ENCODE measurements around the gene MCC. TPM values are rescaled to one million over a fixed set of nuclear protein-coding genes. Genes with fewer than 3 reads are reported as not detected.

The MCC gene
- total RNA-seq, 1 experiment from 2014 or later, result 23.5 TPM

DNA sequence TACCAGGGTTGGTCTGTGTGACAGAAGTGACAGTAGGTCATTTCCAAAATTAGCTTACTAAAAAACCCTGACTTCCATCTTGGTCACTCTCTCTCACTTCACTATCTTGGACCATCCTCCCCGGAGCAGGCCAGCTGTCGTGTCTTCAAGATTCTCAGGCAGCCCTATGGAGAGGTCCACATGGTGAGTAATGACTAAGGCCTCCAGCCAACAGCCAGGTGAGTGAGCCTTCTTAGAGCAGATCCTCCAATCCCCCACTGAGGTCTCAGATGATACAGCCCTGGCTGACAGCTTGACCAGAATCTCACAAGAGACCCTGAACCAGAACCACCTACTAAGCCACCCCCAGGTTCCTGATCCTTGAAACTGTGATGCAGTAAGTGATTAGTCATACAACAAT, 419.7 kb downstream of the MCC start:
- H3K9me3 Mint-ChIP-seq, result peaks cover 3% of the 10 kb centered on the region; the same call in 1 of the 2 replicates
- CTCF ChIA-PET, result no interaction called here
- H3K4me1 Mint-ChIP-seq, result peaks cover 58% of the 10 kb centered on the region
- no peaks in the 10 kb centered on the region; the same call in 1 of the 2 replicates for H3K27me3 Mint-ChIP-seq (ENCODE audit: low read depth)
- no peak for DNase-seq (ENCODE audit: low spot score)
- TF ChIP-seq SP1 (CRISPR knock-in tag; conservative IDR thresholded peaks at IDR 0.05), result no peak
- no peak for TF ChIP-seq FOXP1 (CRISPR knock-in tag; IDR thresholded peaks at IDR 0.05; ENCODE audit: borderline replicate concordance)
- TF ChIP-seq NR1H2 (CRISPR knock-in tag; IDR thresholded peaks at IDR 0.05), result no peak
- TF ChIP-seq EMX1 (CRISPR knock-in tag; IDR thresholded peaks at IDR 0.05), result no peak
- H3K27ac Mint-ChIP-seq, result no peak overlapping the region
- no peak overlapping the region for H3K4me3 Mint-ChIP-seq
- ATAC-seq, result no peak
- POLR2A ChIA-PET, result no interaction called here
- H3K36me3 Mint-ChIP-seq, result peaks cover 37% of the 10 kb centered on the region

DNA sequence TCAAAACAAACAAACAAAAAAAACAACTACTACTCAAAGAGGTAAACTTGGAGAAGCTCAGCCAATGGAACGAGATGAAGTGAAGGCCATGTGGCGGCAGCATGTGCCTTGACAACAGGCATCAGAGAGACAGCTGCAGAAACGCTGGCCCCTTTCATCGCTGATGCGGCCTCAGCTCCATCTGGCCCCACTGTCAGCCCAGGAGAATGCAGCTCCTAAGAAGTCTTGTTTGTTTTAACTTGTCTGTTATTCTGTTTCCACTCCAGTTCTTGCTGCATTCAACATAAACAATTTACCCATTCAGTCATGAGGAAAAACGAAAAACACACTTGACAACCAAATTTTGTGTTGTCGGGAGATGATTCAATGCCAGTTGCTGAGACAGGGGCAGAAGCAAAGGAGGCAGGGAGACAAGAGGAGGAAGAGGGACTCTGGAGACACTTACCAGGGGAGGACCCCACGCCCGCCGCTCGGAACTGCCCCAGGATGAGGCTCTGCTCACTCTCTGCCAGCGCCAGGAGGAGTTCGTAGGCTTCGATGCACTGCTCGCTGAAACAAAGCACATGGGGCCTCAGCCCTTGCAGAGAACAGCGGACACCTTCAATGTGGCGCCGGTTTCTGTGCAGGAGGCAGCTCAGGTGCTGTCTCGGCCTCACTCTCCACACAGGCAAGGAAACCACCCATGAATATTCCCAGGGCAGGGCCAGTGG, 420.5 kb downstream of the MCC start:
- Mint-ChIP-seq H3K27me3 (ENCODE audit: low read depth) (no peaks in the 10 kb centered on the region; the same call in 1 of the 2 replicates), H3K4me3 (no peak overlapping the region), H3K4me1 (peaks cover 50% of the 10 kb centered on the region), H3K27ac (no peak overlapping the region), H3K36me3 (peaks cover 36% of the 10 kb centered on the region), H3K9me3 (no peaks in the 10 kb centered on the region; the same call in 1 of the 2 replicates)
- POLR2A ChIA-PET, result no interaction called here
- no peak for TF ChIP-seq CREM (CRISPR knock-in tag; IDR thresholded peaks at IDR 0.05)
- TF ChIP-seq NR2C2 (CRISPR knock-in tag; IDR thresholded peaks at IDR 0.05), result no peak
- TF ChIP-seq HMGA2 (CRISPR knock-in tag; IDR thresholded peaks at IDR 0.05), result no peak
- no peak for TF ChIP-seq FOXJ3 (CRISPR knock-in tag; IDR thresholded peaks at IDR 0.05; ENCODE audit: borderline replicate concordance)
- TF ChIP-seq, protein P1, sequence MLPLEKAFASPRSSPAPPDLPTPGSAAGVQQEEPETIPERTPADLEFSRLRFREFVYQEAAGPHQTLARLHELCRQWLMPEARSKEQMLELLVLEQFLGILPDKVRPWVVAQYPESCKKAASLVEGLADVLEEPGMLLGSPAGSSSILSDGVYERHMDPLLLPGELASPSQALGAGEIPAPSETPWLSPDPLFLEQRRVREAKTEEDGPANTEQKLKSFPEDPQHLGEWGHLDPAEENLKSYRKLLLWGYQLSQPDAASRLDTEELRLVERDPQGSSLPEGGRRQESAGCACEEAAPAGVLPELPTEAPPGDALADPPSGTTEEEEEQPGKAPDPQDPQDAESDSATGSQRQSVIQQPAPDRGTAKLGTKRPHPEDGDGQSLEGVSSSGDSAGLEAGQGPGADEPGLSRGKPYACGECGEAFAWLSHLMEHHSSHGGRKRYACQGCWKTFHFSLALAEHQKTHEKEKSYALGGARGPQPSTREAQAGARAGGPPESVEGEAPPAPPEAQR (CRISPR knock-in tag; IDR thresholded peaks at IDR 0.05), result no peak
- no peak for TF ChIP-seq MXD4 (CRISPR knock-in tag; IDR thresholded peaks at IDR 0.05; ENCODE audit: borderline replicate concordance)
- TF ChIP-seq SP1 (CRISPR knock-in tag; conservative IDR thresholded peaks at IDR 0.05), result no peak
- TF ChIP-seq ZBTB21 (CRISPR knock-in tag; IDR thresholded peaks at IDR 0.05; ENCODE audit: borderline replicate concordance), result no peak
- TF ChIP-seq JUN (CRISPR knock-in tag; IDR thresholded peaks at IDR 0.05), result no peak
- no peak for TF ChIP-seq ZNF263 (CRISPR knock-in tag; IDR thresholded peaks at IDR 0.05; ENCODE audit: low read depth)
- ATAC-seq (no peak), DNase-seq (ENCODE audit: low spot score) (no peak)
- CTCF ChIA-PET, result no interaction called here

DNA sequence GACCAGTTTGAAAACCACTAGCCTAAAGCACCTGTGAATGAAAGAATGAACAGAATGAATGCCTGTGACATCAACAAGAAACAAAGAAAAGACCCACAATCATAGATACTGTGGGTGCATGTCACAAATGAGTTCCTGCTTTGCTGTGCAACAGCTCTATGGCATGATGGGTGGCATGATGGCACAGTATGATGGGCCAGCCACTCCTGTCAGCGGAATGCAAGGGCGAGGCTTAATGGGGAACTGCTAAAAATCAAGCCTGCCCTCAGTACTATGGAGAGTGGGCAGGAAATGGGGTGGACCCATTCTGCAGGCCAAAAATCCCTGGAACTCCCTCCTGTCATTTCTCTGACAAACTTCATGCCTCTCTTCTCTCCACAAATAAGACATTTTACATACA, 422.6 kb downstream of the MCC start:
- no peak for TF ChIP-seq CREM (CRISPR knock-in tag; IDR thresholded peaks at IDR 0.05)
- TF ChIP-seq, protein P2, sequence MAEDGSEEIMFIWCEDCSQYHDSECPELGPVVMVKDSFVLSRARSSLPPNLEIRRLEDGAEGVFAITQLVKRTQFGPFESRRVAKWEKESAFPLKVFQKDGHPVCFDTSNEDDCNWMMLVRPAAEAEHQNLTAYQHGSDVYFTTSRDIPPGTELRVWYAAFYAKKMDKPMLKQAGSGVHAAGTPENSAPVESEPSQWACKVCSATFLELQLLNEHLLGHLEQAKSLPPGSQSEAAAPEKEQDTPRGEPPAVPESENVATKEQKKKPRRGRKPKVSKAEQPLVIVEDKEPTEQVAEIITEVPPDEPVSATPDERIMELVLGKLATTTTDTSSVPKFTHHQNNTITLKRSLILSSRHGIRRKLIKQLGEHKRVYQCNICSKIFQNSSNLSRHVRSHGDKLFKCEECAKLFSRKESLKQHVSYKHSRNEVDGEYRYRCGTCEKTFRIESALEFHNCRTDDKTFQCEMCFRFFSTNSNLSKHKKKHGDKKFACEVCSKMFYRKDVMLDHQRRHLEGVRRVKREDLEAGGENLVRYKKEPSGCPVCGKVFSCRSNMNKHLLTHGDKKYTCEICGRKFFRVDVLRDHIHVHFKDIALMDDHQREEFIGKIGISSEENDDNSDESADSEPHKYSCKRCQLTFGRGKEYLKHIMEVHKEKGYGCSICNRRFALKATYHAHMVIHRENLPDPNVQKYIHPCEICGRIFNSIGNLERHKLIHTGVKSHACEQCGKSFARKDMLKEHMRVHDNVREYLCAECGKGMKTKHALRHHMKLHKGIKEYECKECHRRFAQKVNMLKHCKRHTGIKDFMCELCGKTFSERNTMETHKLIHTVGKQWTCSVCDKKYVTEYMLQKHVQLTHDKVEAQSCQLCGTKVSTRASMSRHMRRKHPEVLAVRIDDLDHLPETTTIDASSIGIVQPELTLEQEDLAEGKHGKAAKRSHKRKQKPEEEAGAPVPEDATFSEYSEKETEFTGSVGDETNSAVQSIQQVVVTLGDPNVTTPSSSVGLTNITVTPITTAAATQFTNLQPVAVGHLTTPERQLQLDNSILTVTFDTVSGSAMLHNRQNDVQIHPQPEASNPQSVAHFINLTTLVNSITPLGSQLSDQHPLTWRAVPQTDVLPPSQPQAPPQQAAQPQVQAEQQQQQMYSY (CRISPR knock-in tag; IDR thresholded peaks at IDR 0.05), result no peak
- TF ChIP-seq, protein P3, sequence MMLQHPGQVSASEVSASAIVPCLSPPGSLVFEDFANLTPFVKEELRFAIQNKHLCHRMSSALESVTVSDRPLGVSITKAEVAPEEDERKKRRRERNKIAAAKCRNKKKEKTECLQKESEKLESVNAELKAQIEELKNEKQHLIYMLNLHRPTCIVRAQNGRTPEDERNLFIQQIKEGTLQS (CRISPR knock-in tag; conservative IDR thresholded peaks at IDR 0.05), result no peak
- TF ChIP-seq NR3C1 (CRISPR knock-in tag; conservative IDR thresholded peaks at IDR 0.05; ENCODE audit: low read depth), result no peak
- TF ChIP-seq ELF4 (CRISPR knock-in tag; IDR thresholded peaks at IDR 0.05; ENCODE audit: low read depth), result no peak
- TF ChIP-seq FOXP1 (CRISPR knock-in tag; IDR thresholded peaks at IDR 0.05; ENCODE audit: borderline replicate concordance), result no peak
- TF ChIP-seq, protein P4, sequence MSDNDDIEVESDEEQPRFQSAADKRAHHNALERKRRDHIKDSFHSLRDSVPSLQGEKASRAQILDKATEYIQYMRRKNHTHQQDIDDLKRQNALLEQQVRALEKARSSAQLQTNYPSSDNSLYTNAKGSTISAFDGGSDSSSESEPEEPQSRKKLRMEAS (CRISPR knock-in tag; IDR thresholded peaks at IDR 0.05), result no peak
- no peak for TF ChIP-seq IRF2 (CRISPR knock-in tag; IDR thresholded peaks at IDR 0.05; ENCODE audit: borderline replicate concordance, low read depth)
- no peak for TF ChIP-seq ZNF671 (CRISPR knock-in tag; IDR thresholded peaks at IDR 0.05)
- TF ChIP-seq ZBTB21 (CRISPR knock-in tag; IDR thresholded peaks at IDR 0.05; ENCODE audit: borderline replicate concordance), result no peak
- TF ChIP-seq GRHL2 (CRISPR knock-in tag; IDR thresholded peaks at IDR 0.05; ENCODE audit: insufficient replicate concordance, severe bottlenecking), result no peak
- no peak for TF ChIP-seq CBFB (CRISPR knock-in tag; IDR thresholded peaks at IDR 0.05; ENCODE audit: low read depth)
- TF ChIP-seq, protein P5, sequence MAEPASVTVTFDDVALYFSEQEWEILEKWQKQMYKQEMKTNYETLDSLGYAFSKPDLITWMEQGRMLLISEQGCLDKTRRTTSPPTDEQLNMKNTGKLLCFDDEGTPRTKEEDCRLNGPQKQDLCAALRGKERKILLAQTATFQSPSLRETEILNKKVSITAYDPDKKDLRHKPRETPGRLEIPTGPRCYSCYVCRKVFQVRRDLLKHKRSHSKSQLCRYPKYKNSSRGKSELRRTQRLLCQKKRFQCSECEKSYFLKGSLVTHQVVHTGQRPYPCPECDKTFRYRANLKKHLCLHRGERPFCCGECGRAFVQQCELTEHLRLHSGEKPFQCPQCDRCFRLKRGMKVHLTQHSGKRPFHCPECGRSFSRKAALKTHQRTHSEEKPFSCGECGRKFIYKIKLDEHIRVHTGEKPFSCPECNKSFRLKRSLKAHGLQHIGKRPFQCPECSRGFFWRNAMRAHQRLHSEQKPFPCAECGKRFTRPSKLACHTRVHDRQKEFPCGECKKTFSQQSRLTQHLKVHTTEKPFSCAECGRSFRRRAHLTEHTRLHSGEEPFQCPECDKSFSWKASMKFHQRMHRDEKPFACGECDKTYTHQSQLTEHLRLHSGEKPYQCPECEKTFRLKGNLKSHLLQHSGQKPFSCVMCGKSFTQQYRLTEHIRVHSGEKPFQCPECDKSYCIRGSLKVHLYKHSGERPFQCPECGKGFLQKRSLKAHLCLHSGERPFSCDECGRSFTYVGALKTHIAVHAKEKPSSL (CRISPR knock-in tag; conservative IDR thresholded peaks at IDR 0.05), result no peak
- ChIA-PET POLR2A (no interaction called here), CTCF (interaction anchor here (1.8 kb wide), 1 partner anchor 24 kb away, joined by 3 read pairs; no protein-coding TSS in a partner anchor)
- Mint-ChIP-seq H3K36me3 (peaks cover 34% of the 10 kb centered on the region), H3K9me3 (no peaks in the 10 kb centered on the region), H3K27ac (no peak overlapping the region; the same call in 1 of the 2 replicates), H3K4me3 (no peak overlapping the region), H3K4me1 (peaks cover 29% of the 10 kb centered on the region), H3K27me3 (ENCODE audit: low read depth) (no peaks in the 10 kb centered on the region; the same call in 1 of the 2 replicates)
- ATAC-seq, result no peak
- DNase-seq (ENCODE audit: low spot score), result no peak
